BLaER1 treated with 17β-estradiol and CSF1 and Interleukin-3, amounts not matched to agents 10 nM and 100 nM (cell line): ENCODE measurements around the gene TOX2.

ENCODE experiments used
- H3K27ac ChIP-seq, 11 experiments: shearing (Covaris generic); formaldehyde crosslinking; 2 replicates each; pipeline ENCODE4 v1.8.1; 2022
- H3K27me3 ChIP-seq, 11 experiments: shearing (Covaris generic); formaldehyde crosslinking; 2 replicates each; pipeline ENCODE4 v1.8.1; 2022
- H3K36me3 ChIP-seq, 11 experiments: shearing (Covaris generic); formaldehyde crosslinking; 2 replicates each; pipeline ENCODE4 v1.8.1; 2022
- H3K4me1 ChIP-seq, 10 experiments: shearing (Covaris generic); formaldehyde crosslinking; 2 replicates each; pipeline ENCODE4 v1.8.1; 2022
- H3K4me2 ChIP-seq, 11 experiments: shearing (Covaris generic); formaldehyde crosslinking; 2 replicates each; pipeline ENCODE4 v1.8.1; 2022
- H3K4me3 ChIP-seq, 10 experiments: shearing (Covaris generic); formaldehyde crosslinking; 2 replicates each; pipeline ENCODE4 v1.8.1; 2022
- H3K9ac ChIP-seq, 11 experiments: shearing (Covaris generic); formaldehyde crosslinking; 2 replicates each; pipeline ENCODE4 v1.8.1; 2022
- H3K9me3 ChIP-seq, 11 experiments: shearing (Covaris generic); formaldehyde crosslinking; replicated peaks in 1 of 11; 2 replicates each; pipeline ENCODE4 v1.8.1; 2022
- H4K20me1 ChIP-seq, 11 experiments: shearing (Covaris generic); formaldehyde crosslinking; 2 replicates each; pipeline ENCODE4 v1.8.1; 2022
- Cebpa-rat ChIP-seq, 11 experiments: shearing (Covaris generic); IDR thresholded peaks; 2 replicates each; pipeline ENCODE4 v1.8.1; 2022

TOX2 gene

DNA sequence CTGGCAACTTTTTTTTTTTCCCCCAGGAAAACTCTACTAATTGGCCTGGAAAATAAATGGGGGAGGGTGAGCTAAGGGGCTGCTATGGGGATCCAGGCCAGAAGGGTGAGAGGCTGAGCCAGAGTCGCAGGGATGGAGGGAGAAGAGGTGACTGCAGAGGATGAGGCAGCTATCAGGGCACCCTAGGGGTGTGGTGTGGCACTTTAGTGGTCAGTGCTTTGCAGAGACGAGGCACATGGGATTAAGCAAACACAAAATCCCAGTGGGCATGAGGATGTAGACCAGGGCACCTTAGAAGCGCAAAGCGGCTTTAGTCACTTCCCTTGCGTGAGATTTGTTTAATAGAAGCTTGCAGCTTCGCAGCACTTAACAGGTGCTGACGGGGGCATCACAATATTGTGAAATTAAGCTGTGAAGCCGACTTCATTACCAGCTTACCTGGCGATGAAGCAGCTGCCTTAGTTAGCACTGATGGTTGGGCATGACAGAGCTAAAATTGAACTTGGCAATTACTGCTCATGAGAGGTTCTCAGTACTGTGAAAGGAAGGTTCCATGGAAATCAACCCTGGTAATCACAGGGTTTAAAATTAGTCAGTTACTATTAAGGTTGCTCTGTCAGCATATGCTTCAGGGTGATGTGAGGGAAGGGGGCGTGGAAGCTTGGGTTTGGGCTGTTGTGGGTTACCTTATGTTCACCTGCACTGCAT, 26.0 kb downstream of the TOX2 start:
- Histone ChIP-seq H3K27me3 (peaks cover 0 to 10% (median 0%) of the 10 kb centered on the region in 11 experiments; a peak in 1 of 22 replicates), H4K20me1 (peaks cover 0 to 6% (median 0%) of the 10 kb centered on the region in 11 experiments; a peak in 1 of 22 replicates), H3K27ac (peak overlapping the region in 10 of 11 experiments; percentile 66 to 93 (median 84); a peak in 17 of 22 replicates), H3K36me3 (no peaks in the 10 kb centered on the region), H3K4me3 (no peak overlapping the region), H3K4me2 (peak overlapping the region; percentile 81 to 96 (median 92)), H3K9ac (peak overlapping the region in 8 of 11 experiments; percentile 34 to 77 (median 72); a peak in 10 of 22 replicates), H3K9me3 (no peaks in the 10 kb centered on the region), H3K4me1 (peaks cover 84 to 97% (median 95%) of the 10 kb centered on the region in 10 experiments)
- TF ChIP-seq Cebpa-rat (IDR thresholded peaks at IDR 0.05), result no peak

DNA sequence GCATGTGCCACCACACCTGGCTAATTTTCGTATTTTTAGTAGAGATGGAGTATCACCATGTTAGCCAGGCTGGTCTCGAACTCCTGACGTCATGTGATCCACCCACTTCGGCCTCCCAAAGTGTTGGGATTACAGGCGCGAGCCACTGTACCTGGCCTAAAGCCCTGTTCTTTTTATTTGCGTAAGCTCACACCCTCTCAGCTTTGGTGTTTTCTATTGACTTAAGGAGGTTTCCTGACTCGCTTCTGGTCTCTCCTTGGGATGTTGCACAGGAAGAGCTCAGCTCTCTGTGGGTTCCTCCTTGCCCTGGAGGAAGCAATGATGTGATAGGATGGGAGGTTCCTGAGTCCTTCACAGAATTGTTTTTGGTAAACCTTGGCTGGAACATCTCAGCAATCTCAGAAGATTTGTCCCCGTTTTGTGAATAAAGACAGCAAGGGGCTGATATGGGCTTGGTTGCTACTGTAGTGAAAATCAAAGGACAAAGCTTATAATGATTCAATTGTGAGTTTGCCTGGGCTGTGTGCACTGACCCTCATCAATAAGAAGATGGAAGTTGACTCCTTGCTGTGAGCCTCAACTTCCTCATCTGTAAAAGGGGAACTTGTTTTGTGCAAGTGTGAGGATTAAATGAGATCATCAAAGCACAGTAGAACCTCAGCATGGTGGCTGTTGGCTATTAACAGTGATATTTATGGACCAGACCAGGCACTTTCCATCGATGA, 27.0 kb downstream of the TOX2 start:
- peaks cover 0 to 6% (median 0%) of the 10 kb centered on the region in 11 experiments; a peak in 1 of 22 replicates for H4K20me1 ChIP-seq
- peak overlapping the region; percentile 46 to 77 (median 67); a peak in 21 of 22 replicates for H3K9ac ChIP-seq
- H3K27ac ChIP-seq, result peak overlapping the region; percentile 66 to 93 (median 84)
- H3K36me3 ChIP-seq, result no peaks in the 10 kb centered on the region
- H3K9me3 ChIP-seq, result no peaks in the 10 kb centered on the region
- no peak for TF ChIP-seq Cebpa-rat (IDR thresholded peaks at IDR 0.05)
- H3K27me3 ChIP-seq, result peaks cover 0 to 5% (median 0%) of the 10 kb centered on the region in 11 experiments; a peak in 1 of 22 replicates
- peaks cover 91 to 100% (median 99%) of the 10 kb centered on the region in 10 experiments for H3K4me1 ChIP-seq
- peak overlapping the region; percentile 81 to 96 (median 92) for H3K4me2 ChIP-seq
- H3K4me3 ChIP-seq, result peak overlapping the region in 5 of 10 experiments; percentile 26 to 60 (median 43); a peak in 8 of 20 replicates

DNA sequence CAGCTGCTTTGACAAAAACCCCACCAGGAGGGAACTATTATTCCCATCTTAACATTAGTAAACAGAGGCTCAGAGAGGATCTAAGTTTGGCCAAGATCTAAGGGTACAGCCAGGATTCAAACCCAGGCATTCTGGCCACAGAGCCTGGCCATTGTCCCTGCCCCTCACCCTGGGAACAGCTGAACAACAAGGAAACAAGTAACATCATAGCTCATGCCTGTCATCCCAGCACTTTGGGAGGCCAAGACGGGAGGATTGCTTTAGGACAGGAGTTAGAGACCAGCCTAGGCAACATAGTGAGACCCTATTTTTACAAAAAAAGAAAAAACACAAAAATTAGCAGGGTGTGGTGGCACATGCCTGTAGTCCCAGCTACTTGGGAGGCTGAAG, 27.5 kb downstream of the TOX2 start:
- Histone ChIP-seq H3K4me1 (peaks cover 91 to 100% (median 99%) of the 10 kb centered on the region in 10 experiments), H4K20me1 (peaks cover 0 to 4% (median 0%) of the 10 kb centered on the region in 11 experiments; a peak in 1 of 22 replicates), H3K4me3 (peak overlapping the region in 8 of 10 experiments; percentile 11 to 60 (median 40); a peak in 15 of 20 replicates), H3K36me3 (no peaks in the 10 kb centered on the region), H3K27ac (peak overlapping the region; percentile 66 to 93 (median 84)), H3K4me2 (peak overlapping the region; percentile 81 to 96 (median 92)), H3K9ac (peak overlapping the region; percentile 46 to 77 (median 67); a peak in 21 of 22 replicates), H3K9me3 (no peaks in the 10 kb centered on the region), H3K27me3 (0 out of 22 replicates have a peak, but pooled peaks cover 0 to 2% (median 0%) of the 10 kb centered on the region in 11 experiments)
- TF ChIP-seq Cebpa-rat (IDR thresholded peaks at IDR 0.05), result no peak

DNA sequence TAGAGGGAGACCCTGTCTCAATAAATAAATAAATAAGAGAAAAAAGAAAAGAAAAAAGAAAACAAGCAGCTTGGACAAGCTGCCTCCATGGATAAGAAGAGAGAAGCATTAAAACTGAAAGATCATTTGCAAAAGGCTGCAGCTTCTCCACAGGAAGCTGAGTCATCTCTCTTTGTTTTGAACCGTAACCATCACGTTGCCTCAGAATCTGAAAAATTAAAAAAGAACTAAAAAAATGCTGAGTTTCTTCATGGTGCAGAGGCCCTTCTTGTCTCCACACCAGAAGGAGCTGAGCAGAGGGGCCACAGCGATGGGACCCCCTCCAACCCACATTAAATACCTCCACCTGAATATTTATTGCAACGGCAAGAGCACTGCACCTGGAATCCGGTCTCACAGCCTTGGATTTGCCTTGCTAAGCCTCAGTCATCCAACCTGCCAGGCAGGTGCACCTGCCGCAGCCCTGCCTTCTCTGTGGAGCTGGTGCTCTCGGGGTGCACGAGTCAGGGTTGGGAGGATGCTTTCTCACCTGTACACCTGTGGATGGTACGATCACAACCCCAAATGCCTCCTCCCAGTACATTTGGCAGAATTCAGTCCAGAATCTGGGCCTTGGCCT, 28.1 kb downstream of the TOX2 start:
- peak overlapping the region in 8 of 10 experiments; percentile 16 to 60 (median 40); a peak in 15 of 20 replicates for H3K4me3 ChIP-seq
- peaks cover 91 to 100% (median 99%) of the 10 kb centered on the region in 10 experiments for H3K4me1 ChIP-seq
- H3K27me3 ChIP-seq, result peaks cover 0 to 8% (median 2%) of the 10 kb centered on the region in 11 experiments; a peak in 2 of 22 replicates
- peak overlapping the region; percentile 66 to 93 (median 84) for H3K27ac ChIP-seq
- H4K20me1 ChIP-seq, result no peaks in the 10 kb centered on the region
- no peaks in the 10 kb centered on the region for H3K36me3 ChIP-seq
- peak in 5 of 11 experiments; percentile 13 to 51 (median 17); a peak in 3 of 22 replicates for TF ChIP-seq Cebpa-rat (IDR thresholded peaks at IDR 0.05)
- peak overlapping the region; percentile 50 to 77 (median 67); a peak in 21 of 22 replicates for H3K9ac ChIP-seq
- no peaks in the 10 kb centered on the region for H3K9me3 ChIP-seq
- H3K4me2 ChIP-seq, result peak overlapping the region; percentile 81 to 96 (median 92)

DNA sequence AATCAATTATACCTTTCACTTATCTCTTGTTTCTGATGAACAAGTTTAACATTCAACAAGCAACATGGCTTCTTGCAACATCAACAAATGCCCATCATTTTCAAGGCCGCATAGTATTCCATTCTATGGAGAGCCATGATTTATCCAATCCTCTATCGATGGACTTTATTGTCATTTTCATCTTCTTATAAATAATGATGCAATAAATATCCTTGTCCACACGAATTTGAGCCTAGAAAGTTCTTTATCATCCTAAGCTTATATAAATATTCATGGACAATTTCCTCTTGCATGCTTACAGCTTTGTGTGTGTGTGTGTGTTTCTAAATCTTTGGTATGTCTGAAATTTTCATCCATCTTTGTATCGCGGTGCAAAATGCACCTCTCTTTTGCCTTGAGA, 29.1 kb downstream of the TOX2 start:
- no peak overlapping the region for H3K4me3 ChIP-seq
- no peak for TF ChIP-seq Cebpa-rat (IDR thresholded peaks at IDR 0.05)
- H3K36me3 ChIP-seq, result no peaks in the 10 kb centered on the region
- peak overlapping the region in 2 of 11 experiments; percentile 75 to 76; a peak in 2 of 22 replicates for H3K9ac ChIP-seq
- H3K27me3 ChIP-seq, result peaks cover 0 to 15% (median 10%) of the 10 kb centered on the region in 11 experiments; a peak in 9 of 22 replicates
- H3K4me2 ChIP-seq, result peak overlapping the region in 8 of 11 experiments; percentile 86 to 96 (median 93); a peak in 16 of 22 replicates
- H3K9me3 ChIP-seq, result no peaks in the 10 kb centered on the region
- peaks cover 91 to 100% (median 99%) of the 10 kb centered on the region in 10 experiments for H3K4me1 ChIP-seq
- peaks cover 0 to 6% (median 0%) of the 10 kb centered on the region in 11 experiments; a peak in 1 of 22 replicates for H4K20me1 ChIP-seq
- peak overlapping the region in 9 of 11 experiments; percentile 69 to 93 (median 85); a peak in 12 of 22 replicates for H3K27ac ChIP-seq

DNA sequence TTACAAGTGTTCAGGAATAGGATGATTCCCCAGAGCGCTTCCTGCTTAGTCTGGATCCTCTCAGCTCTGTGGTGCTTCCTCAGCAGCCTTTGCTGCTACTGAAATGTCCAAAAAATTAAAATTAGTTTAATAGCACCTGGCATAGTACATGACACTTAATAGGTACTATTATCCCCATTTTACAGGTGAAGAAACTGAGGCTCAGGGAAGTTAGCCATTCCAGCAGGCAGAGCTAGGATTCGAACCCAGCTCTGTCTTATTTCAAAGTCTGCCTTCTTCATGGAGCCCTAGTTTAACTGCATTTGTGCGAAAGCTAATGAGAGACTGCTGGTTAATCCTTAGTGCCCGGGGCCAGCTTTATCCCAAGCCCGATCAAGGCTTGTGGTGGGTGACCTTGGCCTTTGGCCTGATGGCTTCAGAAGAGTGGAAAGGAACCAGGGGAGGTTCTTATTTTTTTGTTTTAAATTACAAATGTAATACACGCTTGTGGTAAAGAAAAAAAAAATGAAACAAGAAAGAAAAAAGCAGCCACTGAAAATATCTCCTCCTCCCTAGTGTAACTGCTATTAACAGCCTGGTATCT, 30.1 kb downstream of the TOX2 start:
- peak overlapping the region in 1 of 11 experiments; percentile 10; a peak in 1 of 22 replicates for H3K27ac ChIP-seq
- H3K27me3 ChIP-seq, result peaks cover 0 to 19% (median 11%) of the 10 kb centered on the region in 11 experiments; a peak in 10 of 22 replicates
- no peaks in the 10 kb centered on the region for H3K9me3 ChIP-seq
- H3K4me3 ChIP-seq, result no peak overlapping the region
- peak overlapping the region; percentile 22 to 97 (median 90); a peak in 18 of 22 replicates for H3K4me2 ChIP-seq
- TF ChIP-seq Cebpa-rat (IDR thresholded peaks at IDR 0.05), result no peak
- peaks cover 91 to 100% (median 99%) of the 10 kb centered on the region in 10 experiments for H3K4me1 ChIP-seq
- H3K9ac ChIP-seq, result no peak overlapping the region
- H3K36me3 ChIP-seq, result no peaks in the 10 kb centered on the region
- H4K20me1 ChIP-seq, result peaks cover 0 to 16% (median 0%) of the 10 kb centered on the region in 11 experiments; a peak in 4 of 22 replicates

DNA sequence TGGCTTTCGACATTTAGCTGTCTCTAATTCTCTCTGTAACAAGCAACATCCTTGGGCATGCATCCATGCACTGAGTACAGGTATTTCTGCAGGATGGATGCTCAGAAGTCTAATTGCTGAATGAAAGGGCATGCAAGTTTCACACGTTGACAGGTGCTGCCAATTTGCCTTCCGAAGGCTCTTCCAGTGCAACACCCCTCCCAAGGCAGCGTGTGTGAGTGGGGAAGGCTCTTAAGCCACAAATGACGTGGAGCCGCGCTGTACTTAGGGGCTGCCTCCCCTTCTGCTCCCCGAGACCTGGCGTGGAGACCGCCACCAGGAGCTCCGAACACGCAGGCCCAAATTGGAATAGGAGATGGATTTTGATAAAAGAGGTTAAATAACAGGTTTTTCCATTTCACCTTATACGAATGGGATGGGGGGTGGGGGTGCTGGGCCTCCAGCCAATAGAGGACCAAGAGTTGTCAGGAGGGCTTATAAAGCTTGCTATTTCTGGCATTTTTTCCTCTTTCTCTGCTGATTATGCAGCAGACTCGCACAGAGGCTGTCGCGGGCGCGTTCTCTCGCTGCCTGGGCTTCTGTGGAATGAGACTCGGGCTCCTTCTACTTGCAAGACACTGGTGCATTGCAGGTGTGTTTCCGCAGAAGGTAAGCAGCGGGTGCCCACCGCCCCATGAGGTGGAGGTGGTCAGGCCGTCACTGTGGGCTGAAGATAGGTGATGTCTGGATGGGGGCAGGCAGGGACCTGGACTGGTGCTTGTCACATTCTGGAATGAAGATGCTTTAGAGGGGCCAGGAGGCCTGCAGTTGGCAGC, 30.9 kb downstream of the TOX2 start:
- peaks cover 0 to 21% (median 0%) of the 10 kb centered on the region in 11 experiments; a peak in 4 of 22 replicates for H4K20me1 ChIP-seq
- TF ChIP-seq Cebpa-rat (IDR thresholded peaks at IDR 0.05), result no peak
- H3K4me2 ChIP-seq, result peak overlapping the region; percentile 2 to 97 (median 86); a peak in 19 of 22 replicates
- no peak overlapping the region for H3K9ac ChIP-seq
- no peak overlapping the region for H3K4me3 ChIP-seq
- no peaks in the 10 kb centered on the region for H3K9me3 ChIP-seq
- H3K27me3 ChIP-seq, result peaks cover 0 to 19% (median 11%) of the 10 kb centered on the region in 11 experiments; a peak in 10 of 22 replicates
- no peak overlapping the region for H3K27ac ChIP-seq
- no peaks in the 10 kb centered on the region for H3K36me3 ChIP-seq
- H3K4me1 ChIP-seq, result peaks cover 91 to 100% (median 99%) of the 10 kb centered on the region in 10 experiments
